Hepatocyte (in vitro differentiated cells): ENCODE data around the gene SH3PXD2A. TPM values are rescaled to one million over a fixed set of nuclear protein-coding genes. Genes with fewer than 3 reads are reported as not detected.

Experiments used
- DNase-seq: peaks from one replicate; pipeline ENCODE4 v3.0.0-alpha.2; 2016; ENCODE audit warnings: low spot score
- H2AFZ ChIP-seq: fragments of 200-600 bp; sonication (generic); 2 replicates; pipeline ENCODE4 v1.6.0; 2016; ENCODE audit warnings: antibody characterized with exemption, mild to moderate bottlenecking
- H3K27ac ChIP-seq: fragments of 200-600 bp; sonication (generic); 2 replicates; pipeline ENCODE4 v1.5.1; 2016; ENCODE audit warnings: mild to moderate bottlenecking
- H3K27me3 ChIP-seq: fragments of 200-600 bp; sonication (generic); 2 replicates; pipeline ENCODE4 v1.6.1; 2016
- H3K36me3 ChIP-seq: fragments of 200-600 bp; sonication (generic); replicated peaks from 2 replicates; pipeline ENCODE4 v1.5.1; 2016; ENCODE audit warnings: low read depth; ENCODE audit not compliant: insufficient read depth
- H3K4me1 ChIP-seq: fragments of 200-600 bp; sonication (generic); 2 replicates; pipeline ENCODE4 v1.5.1; 2016; ENCODE audit warnings: mild to moderate bottlenecking, moderate library complexity; ENCODE audit not compliant: insufficient read depth
- H3K4me2 ChIP-seq: fragments of 200-600 bp; sonication (generic); 2 replicates; pipeline ENCODE4 v1.6.0; 2016
- H3K4me3 ChIP-seq: fragments of 200-600 bp; sonication (generic); 2 replicates; pipeline ENCODE4 v1.5.1; 2016; ENCODE audit warnings: mild to moderate bottlenecking
- H3K79me2 ChIP-seq: fragments of 200-600 bp; sonication (generic); 2 replicates; pipeline ENCODE4 v1.6.0; 2017; ENCODE audit warnings: mild to moderate bottlenecking
- H3K9me2 ChIP-seq: fragments of 200-600 bp; sonication (generic); replicated peaks from 2 replicates; pipeline ENCODE4 v1.6.0; 2017; ENCODE audit warnings: mild to moderate bottlenecking; ENCODE audit not compliant: insufficient read depth
- H3K9me3 ChIP-seq: fragments of 200-600 bp; sonication (generic); 2 replicates; pipeline ENCODE4 v1.5.1; 2016; ENCODE audit warnings: low read depth, mild to moderate bottlenecking
- H4K20me1 ChIP-seq: fragments of 200-600 bp; sonication (generic); 2 replicates; pipeline ENCODE4 v1.6.0; 2016; ENCODE audit warnings: mild to moderate bottlenecking; ENCODE audit not compliant: insufficient read depth, poor library complexity, severe bottlenecking
- EZH2 ChIP-seq: fragments of 200-600 bp; sonication (generic); IDR thresholded peaks from 2 replicates; pipeline ENCODE4 v1.6.1; 2016; ENCODE audit warnings: antibody characterized with exemption, mild to moderate bottlenecking, borderline replicate concordance
- EZH2phosphoT487 ChIP-seq: fragments of 200-600 bp; sonication (generic); IDR thresholded peaks from one replicate; pipeline ENCODE4 v1.6.1; 2018; ENCODE audit warnings: antibody characterized with exemption, mild to moderate bottlenecking, low read depth, moderate library complexity; ENCODE audit not compliant: unreplicated experiment, severe bottlenecking
- WGBS: methylation state at CpG from one replicate; pipeline ENCODE4 v1.1.6; 2016; ENCODE audit warnings: low lambda C conversion rate; ENCODE audit errors: missing lambda C conversion rate; 5-methylcytosine and 5-hydroxymethylcytosine counted together
- polyA plus RNA-seq: library from polyadenylated mRNA; unstranded; fragments of >200 nt; fragmentation: Nextera tagmentation; extraction: Ambion mirVana; gene quantifications from 2 replicates; pipeline ENCODE4 v1.2.1, GENCODE V29; 2016
- total RNA-seq: library from RNA; depleted of rRNA; stranded (reverse); fragments of >200 nt; gene quantifications from 2 replicates; pipeline ENCODE4 v1.2.3, GENCODE V29; 2014
- TF ChIP-seq, protein P1 (sequence below): fragments of 200-600 bp; sonication (generic); IDR thresholded peaks from 2 replicates; pipeline ENCODE4 v1.5.1; 2016; ENCODE audit warnings: antibody characterized with exemption, mild to moderate bottlenecking; ENCODE audit not compliant: poor library complexity

Gene SH3PXD2A
- total and polyA plus RNA-seq, 2 experiments from 2014 or later: 8.4 to 13.6 TPM

DNA sequence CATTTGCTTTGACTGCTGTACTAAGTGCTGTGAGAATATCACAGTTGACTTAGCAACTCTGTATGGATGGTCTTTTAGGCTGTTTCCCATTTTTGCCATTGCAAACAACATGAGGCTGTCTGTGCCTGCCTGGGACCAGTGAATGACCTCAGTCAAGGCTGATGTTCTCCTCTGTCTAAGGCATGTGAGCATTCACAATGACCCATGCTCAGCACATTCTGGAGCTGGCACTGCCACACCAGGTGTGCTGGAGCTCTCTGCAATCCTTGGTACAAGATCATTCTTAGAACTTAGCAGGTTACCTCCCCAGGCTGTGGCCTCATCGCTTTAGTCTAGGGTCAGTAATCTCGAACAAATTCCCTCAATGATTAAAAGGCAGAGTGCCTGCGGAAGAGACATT lies 61.9 kb downstream of the SH3PXD2A start:
- no peaks in the 10 kb centered on the region for H3K27me3 ChIP-seq
- no peak for DNase-seq
- WGBS: 44% methylated on average over 3 of the region's 3 CpGs

DNA sequence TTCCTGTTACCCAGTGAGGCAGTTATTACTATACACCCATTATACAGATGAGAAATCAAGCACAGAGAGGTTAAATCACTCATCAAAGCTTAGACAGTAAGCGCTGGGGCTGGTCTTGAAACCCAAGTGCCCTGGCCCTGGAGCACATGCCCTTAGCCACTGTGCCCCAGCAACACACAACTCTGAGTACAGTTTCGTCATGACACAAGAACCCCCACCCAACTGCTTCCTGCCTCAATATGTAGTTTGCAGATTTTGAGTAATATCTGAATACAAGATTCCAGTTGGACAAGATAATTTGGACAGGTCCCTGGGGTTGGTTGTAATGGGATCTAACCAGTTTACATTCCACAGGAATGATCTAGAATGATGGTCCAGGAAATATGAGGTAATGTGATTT lies 62.8 kb downstream of the SH3PXD2A start:
- Histone ChIP-seq H4K20me1 (no peaks in the 10 kb centered on the region), H3K9me3 (no peaks in the 10 kb centered on the region), H3K4me2 (no peak overlapping the region), H3K79me2 (peaks cover 12% of the 10 kb centered on the region), H2AFZ (no peak overlapping the region), H3K27ac (peak overlapping the region; percentile 91), H3K27me3 (no peaks in the 10 kb centered on the region), H3K9me2 (no peaks in the 10 kb centered on the region), H3K4me1 (peaks cover 44% of the 10 kb centered on the region), H3K36me3 (no peaks in the 10 kb centered on the region), H3K4me3 (no peak overlapping the region)
- TF ChIP-seq, protein P1, sequence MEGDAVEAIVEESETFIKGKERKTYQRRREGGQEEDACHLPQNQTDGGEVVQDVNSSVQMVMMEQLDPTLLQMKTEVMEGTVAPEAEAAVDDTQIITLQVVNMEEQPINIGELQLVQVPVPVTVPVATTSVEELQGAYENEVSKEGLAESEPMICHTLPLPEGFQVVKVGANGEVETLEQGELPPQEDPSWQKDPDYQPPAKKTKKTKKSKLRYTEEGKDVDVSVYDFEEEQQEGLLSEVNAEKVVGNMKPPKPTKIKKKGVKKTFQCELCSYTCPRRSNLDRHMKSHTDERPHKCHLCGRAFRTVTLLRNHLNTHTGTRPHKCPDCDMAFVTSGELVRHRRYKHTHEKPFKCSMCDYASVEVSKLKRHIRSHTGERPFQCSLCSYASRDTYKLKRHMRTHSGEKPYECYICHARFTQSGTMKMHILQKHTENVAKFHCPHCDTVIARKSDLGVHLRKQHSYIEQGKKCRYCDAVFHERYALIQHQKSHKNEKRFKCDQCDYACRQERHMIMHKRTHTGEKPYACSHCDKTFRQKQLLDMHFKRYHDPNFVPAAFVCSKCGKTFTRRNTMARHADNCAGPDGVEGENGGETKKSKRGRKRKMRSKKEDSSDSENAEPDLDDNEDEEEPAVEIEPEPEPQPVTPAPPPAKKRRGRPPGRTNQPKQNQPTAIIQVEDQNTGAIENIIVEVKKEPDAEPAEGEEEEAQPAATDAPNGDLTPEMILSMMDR: no peak
- TF ChIP-seq EZH2phosphoT487: no peak
- TF ChIP-seq EZH2: no peak
- DNase-seq: no peak
- 95% methylated on average over 2 of the region's 2 CpGs for WGBS

More for the DNA sequence above, 61.9 kb downstream of the SH3PXD2A start:
- peak overlapping the region; percentile 55 for H3K4me2 ChIP-seq
- no peak overlapping the region for H2AFZ ChIP-seq
- H3K4me1 ChIP-seq: peaks cover 44% of the 10 kb centered on the region
- no peak overlapping the region for H3K4me3 ChIP-seq
- H3K36me3 ChIP-seq: no peaks in the 10 kb centered on the region
- no peaks in the 10 kb centered on the region for H4K20me1 ChIP-seq
- H3K79me2 ChIP-seq: peaks cover 9% of the 10 kb centered on the region
- TF ChIP-seq EZH2phosphoT487: no peak
- no peaks in the 10 kb centered on the region for H3K9me3 ChIP-seq
- H3K9me2 ChIP-seq: no peaks in the 10 kb centered on the region
- peak overlapping the region; percentile 91 for H3K27ac ChIP-seq

- no peak for DNase-seq
- Histone ChIP-seq H3K36me3 (no peaks in the 10 kb centered on the region), H3K4me1 (peaks cover 49% of the 10 kb centered on the region)
Observed at GRCh38 chr10:103791858-103792257, 63.5 kb downstream of the SH3PXD2A start.

GRCh38 chr10:103791291-103791690 lies 64.1 kb downstream of the SH3PXD2A start:
- Histone ChIP-seq H2AFZ (no peak overlapping the region), H3K4me1 (peaks cover 50% of the 10 kb centered on the region), H3K4me2 (no peak overlapping the region), H3K36me3 (no peaks in the 10 kb centered on the region), H3K9me2 (no peaks in the 10 kb centered on the region), H3K79me2 (peaks cover 15% of the 10 kb centered on the region), H3K9me3 (no peaks in the 10 kb centered on the region), H3K27me3 (no peaks in the 10 kb centered on the region), H3K4me3 (no peak overlapping the region), H3K27ac (peak overlapping the region; percentile 91), H4K20me1 (no peaks in the 10 kb centered on the region)
- no peak for DNase-seq
- TF ChIP-seq, protein P1: no peak
- TF ChIP-seq EZH2phosphoT487 (no peak), EZH2 (no peak)
- WGBS: 85% methylated on average over 8 of the region's 8 CpGs

More at GRCh38 chr10:103791858-103792257, 63.5 kb downstream of the SH3PXD2A start:
- 90% methylated on average over 3 of the region's 3 CpGs for WGBS
- peaks cover 14% of the 10 kb centered on the region for H3K79me2 ChIP-seq
- H4K20me1 ChIP-seq: no peaks in the 10 kb centered on the region
- H3K4me2 ChIP-seq: no peak overlapping the region
- no peaks in the 10 kb centered on the region for H3K9me3 ChIP-seq
- H3K9me2 ChIP-seq: no peaks in the 10 kb centered on the region
- TF ChIP-seq, protein P1: no peak
- no peak for TF ChIP-seq EZH2phosphoT487
- TF ChIP-seq EZH2: no peak
- H3K4me3 ChIP-seq: no peak overlapping the region
- peak overlapping the region; percentile 91 for H3K27ac ChIP-seq
- no peak overlapping the region for H2AFZ ChIP-seq
- no peaks in the 10 kb centered on the region for H3K27me3 ChIP-seq
